ENCODE measurements around the gene OR2Z1. TPM values are rescaled to one million over a fixed set of nuclear protein-coding genes. Genes with fewer than 3 reads are reported as not detected.

The OR2Z1 gene
- total RNA-seq, 1 experiment from 2014 or later = not detected

DNA sequence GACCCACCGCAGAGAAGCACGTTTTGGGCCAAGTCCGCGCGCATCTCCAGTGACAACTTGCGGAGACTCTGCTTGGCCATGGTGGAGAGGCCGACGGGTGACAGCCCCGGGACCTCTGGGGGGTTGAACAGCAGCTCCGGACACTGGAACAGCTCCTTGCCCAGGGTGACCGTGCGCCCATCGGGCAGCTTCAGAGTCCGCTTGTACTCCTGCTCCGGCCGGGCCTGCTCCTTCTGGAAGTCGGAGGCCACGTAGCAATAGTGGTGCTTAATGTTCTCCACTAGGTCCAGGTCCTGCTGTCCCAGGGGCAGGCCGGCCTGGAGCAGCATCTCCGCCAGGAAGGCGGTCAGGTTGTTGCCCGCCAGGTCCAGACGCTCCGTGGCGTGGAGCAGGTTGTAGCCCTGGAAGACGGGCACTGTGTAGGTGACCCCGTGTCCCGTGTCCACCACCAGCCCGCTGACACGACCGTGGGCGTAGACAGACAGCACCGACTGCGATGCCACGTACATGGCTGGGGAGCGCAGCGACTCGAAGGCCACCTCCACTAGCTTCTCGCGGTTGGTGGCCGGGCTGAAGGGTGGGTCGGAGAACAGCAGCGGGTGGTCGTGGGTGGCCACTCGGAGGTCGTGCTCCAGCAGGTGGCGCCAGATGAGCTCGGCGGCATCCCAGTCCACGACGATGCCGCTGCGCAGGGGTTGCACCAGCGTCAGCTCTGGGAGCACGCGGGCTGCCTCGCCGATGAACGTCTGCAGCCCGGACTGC, 23.6 kb upstream of the OR2Z1 start:
- Mint-ChIP-seq H3K4me3 (ENCODE audit: unreplicated experiment) (no peak overlapping the region), H3K27me3 (ENCODE audit: insufficient read depth, unreplicated experiment) (no peaks in the 10 kb centered on the region), H3K4me1 (ENCODE audit: insufficient read depth, unreplicated experiment) (no peaks in the 10 kb centered on the region), H3K9me3 (ENCODE audit: unreplicated experiment) (peaks cover 21% of the 10 kb centered on the region), H3K36me3 (ENCODE audit: insufficient read depth, unreplicated experiment) (no peaks in the 10 kb centered on the region), H3K27ac (ENCODE audit: low read depth, unreplicated experiment) (no peak overlapping the region)
- TF ChIP-seq CTCF (IDR thresholded peaks at IDR 0.05; ENCODE audit: unreplicated experiment) = peak; percentile 8
- POLR2A ChIA-PET = no interaction called here
- DNase-seq (ENCODE audit: unreplicated experiment) = no peak
- no TSS peak for BruUV-seq (replicated peaks)
- CTCF ChIA-PET = interaction anchor here (0.5 to 0.8 kb wide), 4 partner anchors 26 to 373 kb away, joined by 3 read pairs; no protein-coding TSS in a partner anchor
- intact Hi-C loops (cut with micrococcal nuclease) = no loop called here

DNA sequence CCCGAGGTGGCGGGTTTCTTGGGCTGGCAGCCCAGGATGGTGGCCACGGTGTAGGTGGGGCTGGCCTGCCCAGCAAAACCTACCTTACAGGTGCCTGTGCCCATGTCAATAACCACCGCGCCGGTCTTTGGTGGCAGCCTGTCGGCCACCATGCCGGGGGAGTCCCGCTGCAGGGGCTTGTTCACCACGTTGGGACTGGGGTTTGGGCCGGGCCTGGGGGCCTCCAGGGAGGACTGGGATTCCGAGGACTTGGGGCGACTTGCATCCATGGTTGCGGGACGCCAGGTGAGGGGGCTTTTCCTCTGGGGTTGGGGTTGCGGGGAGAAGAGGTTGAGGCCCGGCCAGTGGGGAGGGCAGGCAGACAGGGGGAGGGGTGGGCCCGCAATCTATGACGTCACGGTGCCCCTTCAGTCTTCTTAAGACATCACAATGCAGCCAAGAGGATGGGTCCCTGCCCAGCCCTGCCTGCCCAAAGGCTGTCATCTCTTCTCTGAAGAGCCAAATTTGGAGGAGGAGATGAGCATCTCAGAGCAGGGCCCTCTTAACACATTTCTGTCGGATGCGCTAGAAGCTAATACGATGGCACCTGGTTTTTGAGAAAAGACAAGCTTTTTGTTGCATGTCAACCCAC, 22.9 kb upstream of the OR2Z1 start, which contains the start of gene ACTL9:
ACTL9 (minus strand) TSS at position 363 of the 631 bp plus-strand sequence; CDS start at position 269, 94 bp downstream.
- CTCF ChIA-PET = interaction anchor here (0.6 to 0.8 kb wide), 5 partner anchors 26 to 383 kb away, joined by 3 read pairs; no protein-coding TSS in a partner anchor
- no TSS peak for BruUV-seq (replicated peaks)
- Mint-ChIP-seq H3K36me3 (ENCODE audit: insufficient read depth, unreplicated experiment) (no peaks in the 10 kb centered on the region), H3K27me3 (ENCODE audit: insufficient read depth, unreplicated experiment) (no peaks in the 10 kb centered on the region), H3K9me3 (ENCODE audit: unreplicated experiment) (peaks cover 21% of the 10 kb centered on the region), H3K4me3 (ENCODE audit: unreplicated experiment) (no peak within 1 kb of the TSS), H3K27ac (ENCODE audit: low read depth, unreplicated experiment) (no peak within 1 kb of the TSS), H3K4me1 (ENCODE audit: insufficient read depth, unreplicated experiment) (no peaks in the 10 kb centered on the region)
- intact Hi-C loops (cut with micrococcal nuclease) = no loop called here
- no peak for TF ChIP-seq CTCF (IDR thresholded peaks at IDR 0.05; ENCODE audit: unreplicated experiment)
- DNase-seq (ENCODE audit: unreplicated experiment) = no peak
- POLR2A ChIA-PET = no interaction called here

DNA sequence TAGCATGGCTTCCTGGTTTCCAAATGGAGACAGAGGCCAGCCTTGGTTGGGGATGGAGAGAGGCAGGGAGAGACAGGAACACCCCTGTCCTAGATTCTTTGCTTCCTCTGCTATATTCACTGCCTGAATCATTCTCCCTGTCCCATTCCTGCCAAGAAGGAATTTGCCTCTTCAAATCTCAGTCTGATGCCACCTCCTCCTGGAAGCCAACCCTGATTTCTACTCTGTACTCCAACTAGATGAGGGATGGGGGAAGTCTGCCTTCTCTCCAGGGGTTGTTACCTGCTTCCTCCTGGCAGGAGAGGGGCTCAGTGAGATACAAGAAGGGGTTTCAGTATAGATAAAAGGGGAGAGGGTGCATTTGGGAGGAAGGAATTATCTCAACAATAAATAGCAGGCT, 21.5 kb upstream of the OR2Z1 start:
- no peaks in the 10 kb centered on the region for H3K36me3 Mint-ChIP-seq (ENCODE audit: insufficient read depth, unreplicated experiment)
- POLR2A ChIA-PET = no interaction called here
- CTCF ChIA-PET = no interaction called here
- TF ChIP-seq CTCF (IDR thresholded peaks at IDR 0.05; ENCODE audit: unreplicated experiment) = no peak
- no peak overlapping the region for H3K4me3 Mint-ChIP-seq (ENCODE audit: unreplicated experiment)
- no peaks in the 10 kb centered on the region for H3K27me3 Mint-ChIP-seq (ENCODE audit: insufficient read depth, unreplicated experiment)
- H3K9me3 Mint-ChIP-seq (ENCODE audit: unreplicated experiment) = peaks cover 21% of the 10 kb centered on the region
- BruUV-seq (replicated peaks) = no TSS peak
- intact Hi-C loops (cut with micrococcal nuclease) = no loop called here
- no peaks in the 10 kb centered on the region for H3K4me1 Mint-ChIP-seq (ENCODE audit: insufficient read depth, unreplicated experiment)
- no peak for DNase-seq (ENCODE audit: unreplicated experiment)
- H3K27ac Mint-ChIP-seq (ENCODE audit: low read depth, unreplicated experiment) = no peak overlapping the region

- Mint-ChIP-seq H3K4me1 (ENCODE audit: insufficient read depth, unreplicated experiment) (no peaks in the 10 kb centered on the region), H3K9me3 (ENCODE audit: unreplicated experiment) (peaks cover 17% of the 10 kb centered on the region), H3K27me3 (ENCODE audit: insufficient read depth, unreplicated experiment) (no peaks in the 10 kb centered on the region), H3K36me3 (ENCODE audit: insufficient read depth, unreplicated experiment) (no peaks in the 10 kb centered on the region), H3K27ac (ENCODE audit: low read depth, unreplicated experiment) (no peak overlapping the region), H3K4me3 (ENCODE audit: unreplicated experiment) (no peak overlapping the region)
- intact Hi-C loops (cut with micrococcal nuclease) = no loop called here
- no peak for DNase-seq (ENCODE audit: unreplicated experiment)
- no TSS peak for BruUV-seq (replicated peaks)
- ChIA-PET POLR2A (no interaction called here), CTCF (no interaction called here)
- no peak for TF ChIP-seq CTCF (IDR thresholded peaks at IDR 0.05; ENCODE audit: unreplicated experiment)
These were observed 20.5 kb upstream of the OR2Z1 start for GRCh38 chr19:8700956-8701355.
